Astrocyte (in vitro differentiated cells and primary cell): ENCODE data around the gene SMIM10L1.

Experiments
- CTCF ChIP-seq: IDR thresholded peaks from 2 replicates; pipeline ENCODE4 v1.5.1; 2011; ENCODE audit warnings: low read depth, mild to moderate bottlenecking, inconsistent platforms, low read length, moderate library complexity; ENCODE audit not compliant: insufficient read depth
- EZH2 ChIP-seq: IDR thresholded peaks from 2 replicates; pipeline ENCODE4 v1.6.1; 2012; ENCODE audit warnings: mild to moderate bottlenecking, low read length, inconsistent platforms; ENCODE audit not compliant: insufficient read depth

- no peak for TF ChIP-seq CTCF
- no peak for TF ChIP-seq EZH2
Observed at GRCh38 chr12:11186837-11187236, 15.8 kb downstream of the SMIM10L1 start, which contains the start of gene TAS2R42.
